Subcutaneous abdominal adipose tissue (tissue), 5 donors: ENCODE measurements around the gene PHKA2.
"Not testable (repeated sequence)": the region's sequence is repeated elsewhere in the genome, so short reads cannot be mapped to it uniquely, and the experiment has no call there.

Experiments used
- H3K27ac ChIP-seq: one replicate; pipeline ENCODE4 v1.7.0; 2013; ENCODE audit warnings: low read depth, mild to moderate bottlenecking, inconsistent platforms, low read length, moderate library complexity
- H3K27me3 ChIP-seq, 5 donors: one replicate each; pipeline ENCODE4 v1.7.0; 2013; ENCODE audit warnings: low read length in 5 of 5, inconsistent platforms in 1 of 5; ENCODE audit not compliant: control insufficient read depth in 5 of 5, insufficient read depth in 4 of 5
- H3K36me3 ChIP-seq, 5 donors: one replicate each; pipeline ENCODE4 v1.7.0; 2013; ENCODE audit warnings: low read length in 5 of 5; ENCODE audit not compliant: control insufficient read depth in 5 of 5, insufficient read depth in 5 of 5
- H3K4me1 ChIP-seq, 5 donors: one replicate each; pipeline ENCODE4 v1.7.0; 2013; ENCODE audit warnings: low read length in 5 of 5, mild to moderate bottlenecking in 3 of 5, moderate library complexity in 1 of 5; ENCODE audit not compliant: control insufficient read depth in 5 of 5, insufficient read depth in 5 of 5
- H3K4me3 ChIP-seq, 5 donors: one replicate each; pipeline ENCODE4 v1.7.0; 2013; ENCODE audit warnings: low read length in 5 of 5, low read depth in 1 of 5
- H3K9ac ChIP-seq, 5 donors: one replicate each; pipeline ENCODE4 v1.7.0; 2013; ENCODE audit warnings: low read length in 5 of 5, mild to moderate bottlenecking in 4 of 5, moderate library complexity in 3 of 5
- H3K9me3 ChIP-seq, 5 donors: one replicate each; pipeline ENCODE4 v1.7.0; 2013; ENCODE audit warnings: low read length in 5 of 5; ENCODE audit not compliant: control insufficient read depth in 5 of 5
- donor health status: healthy.
- donor health status: healthy.
- donor health status: healthy.
- donor health status: healthy.
- donor health status: healthy.

PHKA2 gene

DNA sequence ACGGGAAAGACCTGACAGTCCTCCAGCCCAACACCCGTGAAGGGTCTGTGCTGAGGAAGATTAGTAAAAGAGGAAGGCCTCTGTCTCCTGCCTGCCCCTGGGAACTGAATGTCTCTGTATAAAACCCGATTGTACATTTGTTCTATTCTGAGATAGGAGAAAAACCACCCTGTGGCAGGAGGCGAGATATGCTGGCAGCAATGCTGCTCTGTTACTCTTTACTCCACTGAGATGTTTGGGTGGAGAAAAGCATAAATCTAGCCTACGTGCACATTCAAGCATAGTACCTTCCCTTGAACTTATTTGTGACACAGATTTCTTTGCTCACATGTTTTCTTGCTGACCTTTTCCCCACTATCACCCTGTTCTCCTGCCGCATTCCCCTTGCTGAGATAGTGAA, 3.7 kb downstream of the PHKA2 start:
- H3K27ac ChIP-seq: peak overlapping the region; percentile 27

DNA sequence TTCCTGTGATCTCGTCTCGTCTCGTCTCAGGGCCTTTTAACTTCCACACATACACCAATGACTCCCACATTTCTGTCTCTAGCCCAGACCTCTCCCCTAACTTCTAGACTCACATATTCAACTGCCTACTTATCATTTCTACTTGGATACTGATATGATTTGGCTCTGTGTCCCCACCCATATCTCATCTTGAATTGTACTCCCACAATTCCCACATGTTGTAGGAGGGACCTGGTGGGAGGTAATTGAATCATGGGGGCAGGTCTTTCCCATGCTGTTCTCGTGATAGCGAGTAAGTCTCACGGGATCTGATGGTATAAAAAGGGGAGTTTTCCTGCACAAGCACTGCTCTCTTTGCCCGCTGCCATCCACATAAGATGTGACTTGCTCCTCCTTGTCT, 8.9 kb downstream of the PHKA2 start:
- H3K27me3 ChIP-seq: no peaks in the 10 kb centered on the region
- no peak overlapping the region for H3K9ac ChIP-seq
- H3K27ac ChIP-seq: no peak overlapping the region
- peaks cover 0 to 4% (median 0%) of the 10 kb centered on the region in 5 donors for H3K9me3 ChIP-seq
- H3K4me1 ChIP-seq: peaks cover 0 to 2% (median 0%) of the 10 kb centered on the region in 5 donors
- no peaks in the 10 kb centered on the region for H3K36me3 ChIP-seq
- H3K4me3 ChIP-seq: no peak overlapping the region

More for the DNA sequence above, 3.7 kb downstream of the PHKA2 start:
- not testable (repeated sequence) for H3K9me3 ChIP-seq, H3K9ac ChIP-seq, H3K36me3 ChIP-seq, H3K27me3 ChIP-seq, H3K4me3 ChIP-seq
- H3K4me1 ChIP-seq: peaks cover 0 to 21% (median 15%) of the 10 kb centered on the region in 5 donors

DNA sequence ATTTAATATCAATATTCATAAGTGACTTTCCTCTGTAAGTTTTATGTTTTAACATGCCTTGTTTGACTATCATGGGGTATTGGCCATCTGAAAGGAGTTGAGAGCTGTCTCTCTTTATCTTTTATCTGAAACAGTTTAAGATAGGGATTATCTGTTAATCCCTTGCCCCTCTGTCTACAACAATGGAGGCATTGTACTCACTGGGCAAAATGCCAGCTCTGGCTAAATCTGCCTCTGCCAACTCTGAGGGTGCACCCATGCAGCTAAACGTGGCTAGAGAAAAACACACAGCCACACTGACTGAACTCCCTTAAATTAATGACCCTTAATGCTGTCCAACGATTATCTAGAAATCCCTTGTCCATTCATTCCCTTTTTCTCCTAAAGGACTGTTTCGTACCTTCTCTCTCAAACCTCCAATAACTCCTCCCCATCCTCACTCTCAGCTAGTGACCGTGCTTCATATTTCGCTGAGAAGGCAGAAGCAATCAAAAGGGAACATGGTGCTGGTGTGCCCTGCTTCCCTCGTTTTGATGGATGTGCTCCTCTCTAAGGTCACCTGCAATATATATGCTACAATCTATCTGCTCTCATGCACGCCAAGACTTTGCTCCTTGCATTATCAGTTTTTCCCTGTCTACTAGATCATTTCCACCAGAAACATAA, 10.3 kb downstream of the PHKA2 start:
- peaks cover 0 to 2% (median 0%) of the 10 kb centered on the region in 5 donors for H3K4me1 ChIP-seq
- H3K27ac ChIP-seq: no peak overlapping the region
- no peak overlapping the region for H3K9ac ChIP-seq
- H3K4me3 ChIP-seq: no peak overlapping the region
- peaks cover 0 to 4% (median 0%) of the 10 kb centered on the region in 5 donors for H3K9me3 ChIP-seq
- H3K36me3 ChIP-seq: no peaks in the 10 kb centered on the region
- no peaks in the 10 kb centered on the region for H3K27me3 ChIP-seq

DNA sequence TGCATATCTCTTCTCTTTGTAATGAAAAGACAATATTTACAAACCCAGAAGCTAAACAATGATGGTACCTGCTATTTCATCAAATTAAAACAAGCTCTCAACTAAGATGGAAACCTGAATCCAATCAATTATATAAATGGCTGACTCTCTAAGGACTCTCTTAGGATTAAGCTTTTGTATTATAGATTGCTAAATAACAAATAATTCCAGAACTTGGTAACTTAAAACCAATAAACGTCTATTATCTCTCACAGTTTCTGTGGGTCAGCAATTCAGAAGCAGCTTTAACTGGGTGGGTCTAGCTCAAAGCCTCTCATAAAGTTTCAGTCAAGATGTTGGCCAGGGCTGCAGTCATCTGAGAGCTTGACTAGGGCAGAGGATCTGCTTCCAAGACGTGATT, 12.4 kb downstream of the PHKA2 start:
- H3K27me3 ChIP-seq: peaks cover 0 to 3% (median 0%) of the 10 kb centered on the region in 5 donors
- no peaks in the 10 kb centered on the region for H3K36me3 ChIP-seq
- no peak overlapping the region for H3K4me3 ChIP-seq
- no peak overlapping the region for H3K27ac ChIP-seq
- no peak overlapping the region for H3K9ac ChIP-seq
- peaks cover 0 to 4% (median 0%) of the 10 kb centered on the region in 5 donors for H3K9me3 ChIP-seq
- peaks cover 0 to 11% (median 0%) of the 10 kb centered on the region in 5 donors for H3K4me1 ChIP-seq

DNA sequence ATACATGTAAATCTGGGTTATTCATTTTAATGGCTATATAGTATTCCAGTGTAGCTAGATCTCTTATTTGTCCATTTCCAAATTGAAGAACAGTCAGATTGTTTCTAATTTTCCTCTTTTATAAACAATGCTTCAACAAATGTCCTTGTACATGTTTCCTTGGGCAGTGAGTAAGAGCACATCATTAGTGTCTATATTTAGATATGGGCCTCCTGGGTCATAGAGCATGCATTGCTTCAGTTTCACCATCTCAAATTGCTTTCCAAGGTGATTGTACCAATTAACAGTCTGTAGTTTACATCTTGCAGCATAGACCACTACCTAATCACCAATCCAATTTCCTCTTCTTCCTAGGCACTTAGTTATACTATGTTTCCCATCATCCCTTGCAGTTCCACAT, 13.4 kb downstream of the PHKA2 start:
- no peak overlapping the region for H3K4me3 ChIP-seq
- peaks cover 0 to 3% (median 0%) of the 10 kb centered on the region in 5 donors for H3K27me3 ChIP-seq
- H3K36me3 ChIP-seq: no peaks in the 10 kb centered on the region
- no peak overlapping the region for H3K9ac ChIP-seq
- peaks cover 0 to 17% (median 5%) of the 10 kb centered on the region in 5 donors for H3K4me1 ChIP-seq
- peaks cover 0 to 4% (median 0%) of the 10 kb centered on the region in 5 donors for H3K9me3 ChIP-seq
- H3K27ac ChIP-seq: no peak overlapping the region

DNA sequence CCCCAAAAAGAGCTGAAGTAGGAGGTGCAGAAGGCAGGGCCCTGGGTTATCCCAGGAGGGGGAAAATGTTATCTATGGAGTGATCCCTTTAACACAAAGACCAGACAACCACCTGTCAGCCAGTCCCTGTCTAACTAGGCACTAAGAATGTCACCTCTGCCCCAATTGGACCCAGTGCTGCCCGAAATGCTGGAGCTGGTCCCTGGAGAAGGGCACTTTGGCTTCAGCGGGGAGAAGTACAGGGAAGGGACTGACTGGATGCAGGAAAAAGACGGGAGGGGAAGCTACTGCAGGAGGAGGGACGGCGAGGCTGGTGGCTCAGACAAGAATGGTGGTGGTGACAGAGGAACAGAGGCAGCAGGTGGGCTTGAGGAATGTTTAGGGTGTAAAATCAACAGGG, 17.3 kb downstream of the PHKA2 start:
- peaks cover 0 to 3% (median 0%) of the 10 kb centered on the region in 5 donors for H3K27me3 ChIP-seq
- H3K4me3 ChIP-seq: peak overlapping the region in 1 of 5 donors; percentile 18
- H3K9ac ChIP-seq: no peak overlapping the region
- H3K36me3 ChIP-seq: no peaks in the 10 kb centered on the region
- peaks cover 0 to 37% (median 22%) of the 10 kb centered on the region in 5 donors for H3K4me1 ChIP-seq
- H3K27ac ChIP-seq: peak overlapping the region; percentile 55
- peaks cover 0 to 4% (median 0%) of the 10 kb centered on the region in 5 donors for H3K9me3 ChIP-seq

DNA sequence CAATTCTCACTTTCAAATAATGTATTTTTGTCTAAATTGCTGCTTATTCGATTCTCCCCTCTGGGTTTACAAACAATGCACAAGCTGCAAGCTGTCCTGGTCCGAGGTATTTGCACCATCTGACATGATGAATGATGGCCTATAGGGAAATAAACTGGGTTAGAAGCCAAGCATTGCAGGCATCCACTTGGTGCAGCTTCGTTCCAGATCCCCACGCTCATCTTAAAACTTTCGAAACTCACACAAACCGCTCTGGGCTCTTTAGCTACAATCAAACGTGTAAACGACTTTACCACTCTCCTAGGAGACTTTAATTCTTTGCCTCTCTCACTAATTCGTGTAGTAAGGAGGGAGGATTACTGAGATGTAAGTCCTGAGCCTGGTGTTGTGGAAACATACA, 19.0 kb downstream of the PHKA2 start:
- peaks cover 0 to 4% (median 0%) of the 10 kb centered on the region in 5 donors for H3K27me3 ChIP-seq
- H3K9me3 ChIP-seq: peaks cover 0 to 3% (median 0%) of the 10 kb centered on the region in 5 donors
- no peak overlapping the region for H3K4me3 ChIP-seq
- H3K27ac ChIP-seq: peak overlapping the region; percentile 55
- H3K4me1 ChIP-seq: peaks cover 0 to 37% (median 22%) of the 10 kb centered on the region in 5 donors
- H3K9ac ChIP-seq: no peak overlapping the region
- H3K36me3 ChIP-seq: peaks cover 0 to 3% (median 0%) of the 10 kb centered on the region in 5 donors

DNA sequence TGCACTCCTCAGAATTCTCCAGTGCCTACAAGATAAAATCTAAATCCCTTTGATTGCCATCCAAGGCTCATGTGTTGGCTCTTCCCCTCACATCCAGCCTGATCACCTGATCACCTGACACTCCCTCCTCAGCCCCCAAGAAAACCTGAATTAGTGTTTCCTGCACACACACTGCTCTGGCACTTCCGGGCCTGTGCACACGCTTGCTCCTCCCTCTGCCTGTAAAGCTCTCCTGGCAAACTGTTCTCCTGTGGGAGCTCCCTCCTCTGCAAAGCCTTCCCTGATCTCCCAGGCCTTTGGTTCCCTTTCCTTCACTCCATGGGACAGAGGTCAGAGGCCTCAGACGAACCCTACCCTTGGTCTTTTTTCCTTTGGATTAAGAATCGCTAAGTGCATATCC, 19.9 kb downstream of the PHKA2 start:
- H3K36me3 ChIP-seq: peaks cover 0 to 3% (median 0%) of the 10 kb centered on the region in 5 donors
- peaks cover 0 to 3% (median 0%) of the 10 kb centered on the region in 5 donors for H3K9me3 ChIP-seq
- H3K4me1 ChIP-seq: peaks cover 0 to 37% (median 22%) of the 10 kb centered on the region in 5 donors
- peaks cover 0 to 8% (median 0%) of the 10 kb centered on the region in 5 donors for H3K27me3 ChIP-seq
- no peak overlapping the region for H3K27ac ChIP-seq
- no peak overlapping the region for H3K9ac ChIP-seq
- no peak overlapping the region for H3K4me3 ChIP-seq

DNA sequence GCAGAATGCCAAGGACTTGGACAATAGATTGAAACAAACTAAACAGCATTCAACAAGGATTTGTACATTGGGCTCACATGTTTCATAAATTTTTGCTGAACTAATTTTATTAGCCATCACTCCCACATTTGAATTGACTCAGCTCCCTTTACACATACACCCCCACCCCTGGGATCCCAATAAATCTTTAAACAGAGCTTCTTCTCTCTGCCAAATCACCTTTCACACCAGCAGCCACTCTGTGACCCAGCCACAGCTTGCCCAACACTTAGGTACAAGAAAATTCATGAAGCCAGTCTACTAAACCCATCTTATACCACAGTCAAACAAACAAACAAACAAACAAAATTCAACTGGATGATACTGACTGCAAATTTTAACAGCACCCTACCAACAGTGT, 21.6 kb downstream of the PHKA2 start:
- peaks cover 0 to 8% (median 0%) of the 10 kb centered on the region in 5 donors for H3K27me3 ChIP-seq
- H3K4me3 ChIP-seq: no peak overlapping the region
- H3K27ac ChIP-seq: no peak overlapping the region
- H3K9ac ChIP-seq: no peak overlapping the region
- H3K36me3 ChIP-seq: peaks cover 0 to 3% (median 0%) of the 10 kb centered on the region in 5 donors
- H3K4me1 ChIP-seq: peaks cover 0 to 35% (median 22%) of the 10 kb centered on the region in 5 donors
- peaks cover 0 to 3% (median 0%) of the 10 kb centered on the region in 5 donors for H3K9me3 ChIP-seq

DNA sequence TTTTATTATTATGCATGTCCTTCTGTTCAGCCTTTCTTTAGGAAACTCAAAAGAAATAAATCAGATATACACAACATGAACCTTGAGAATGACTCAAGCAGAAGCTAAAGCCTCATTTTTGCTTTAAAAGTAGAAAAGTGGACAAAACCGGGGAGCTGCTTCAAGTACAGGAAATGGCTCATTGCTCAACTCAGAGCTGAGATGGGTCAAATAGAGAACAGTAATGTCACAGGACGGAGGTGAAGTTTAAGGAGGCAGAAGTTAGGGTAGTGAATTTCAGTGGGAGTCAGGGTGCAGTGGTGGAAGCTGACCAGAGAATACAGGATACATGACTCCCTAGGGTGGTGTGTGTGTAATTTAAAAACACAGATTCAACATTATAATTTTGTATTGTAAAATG, 22.2 kb downstream of the PHKA2 start:
- Histone ChIP-seq H3K27me3 (peaks cover 0 to 5% (median 0%) of the 10 kb centered on the region in 5 donors), H3K9me3 (peaks cover 0 to 3% (median 0%) of the 10 kb centered on the region in 5 donors), H3K36me3 (peaks cover 0 to 3% (median 0%) of the 10 kb centered on the region in 5 donors), H3K27ac (no peak overlapping the region), H3K4me3 (no peak overlapping the region), H3K4me1 (peaks cover 0 to 31% (median 18%) of the 10 kb centered on the region in 5 donors), H3K9ac (no peak overlapping the region)
